ENCODE data around the gene SLC13A5. TPM values are rescaled to one million over a fixed set of nuclear protein-coding genes. Genes with fewer than 3 reads are reported as not detected.

Gene SLC13A5
- total RNA-seq, 2 donors from 2014 or later = not detected

DNA sequence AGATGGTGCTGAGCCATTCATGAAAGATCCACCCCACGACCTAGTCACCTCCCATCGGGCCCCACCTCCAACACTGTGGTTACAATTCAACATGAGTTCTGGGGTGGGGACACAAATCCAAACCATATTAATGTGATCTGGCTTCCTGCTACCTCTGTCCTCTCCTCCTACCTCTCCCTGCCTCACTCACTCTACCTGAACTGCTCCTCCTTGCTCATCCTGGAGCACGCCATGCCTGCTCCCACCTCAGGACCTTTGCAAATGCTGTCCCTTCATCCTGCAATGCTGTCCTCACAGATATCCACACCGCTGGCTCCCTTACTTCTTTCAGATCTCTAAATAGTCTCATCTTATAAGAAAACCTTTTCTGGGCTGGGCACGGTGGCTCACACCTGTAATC, 10.8 kb upstream of the SLC13A5 start:
- no peaks in the 10 kb centered on the region for H3K9me3 ChIP-seq (ENCODE audit: control insufficient read depth, low read length, poor library complexity, severe bottlenecking)
- DNase-seq (no peak), ATAC-seq (no peak)
- Mint-ChIP-seq H3K27me3 (peaks cover 77% of the 10 kb centered on the region), H3K4me3 (no peak overlapping the region), H3K4me1 (peaks cover 3% of the 10 kb centered on the region), H3K36me3 (ENCODE audit: low read depth) (peaks cover 13% of the 10 kb centered on the region), H3K27ac (no peak overlapping the region)

DNA sequence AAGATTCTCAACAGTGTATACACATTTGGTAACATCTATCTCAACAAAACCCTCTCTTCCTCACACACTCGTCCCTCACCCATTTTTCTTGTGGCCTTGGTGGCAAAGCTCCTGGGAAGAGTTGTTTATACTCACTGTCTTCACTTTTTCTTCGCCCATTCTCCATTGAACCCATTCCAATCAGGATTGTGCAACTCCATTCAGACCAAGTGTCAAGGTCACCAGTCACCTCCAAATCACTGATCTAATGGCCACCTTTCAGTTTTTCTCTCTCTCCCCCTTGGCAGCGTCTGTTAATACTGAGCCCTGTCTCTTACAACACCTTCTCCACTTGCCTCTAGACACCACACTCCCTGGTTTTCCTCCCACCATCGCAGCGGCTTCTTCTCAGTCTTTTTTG, 8.6 kb upstream of the SLC13A5 start:
- ATAC-seq (no peak), DNase-seq (no peak)
- peaks cover 3% of the 10 kb centered on the region for H3K4me1 Mint-ChIP-seq
- H3K36me3 Mint-ChIP-seq (ENCODE audit: low read depth) = peaks cover 11% of the 10 kb centered on the region
- H3K9me3 ChIP-seq (ENCODE audit: control insufficient read depth, low read length, poor library complexity, severe bottlenecking) = no peaks in the 10 kb centered on the region
- H3K27ac Mint-ChIP-seq = no peak overlapping the region
- no peak overlapping the region for H3K4me3 Mint-ChIP-seq
- H3K27me3 Mint-ChIP-seq = peaks cover 77% of the 10 kb centered on the region

GRCh38 chr17:6716736-6717135, 3.6 kb upstream of the SLC13A5 start:
- no peak overlapping the region for H3K4me3 Mint-ChIP-seq

GRCh38 chr17:6714315-6714874, 1.2 kb upstream of the SLC13A5 start:
- H3K27ac Mint-ChIP-seq = no peak overlapping the region
- ATAC-seq = no peak
- peaks cover 4% of the 10 kb centered on the region for H3K36me3 Mint-ChIP-seq (ENCODE audit: low read depth)
- no peak for DNase-seq
- H3K27me3 Mint-ChIP-seq = peaks cover 76% of the 10 kb centered on the region
- peaks cover 16% of the 10 kb centered on the region for H3K4me1 Mint-ChIP-seq
- H3K4me3 Mint-ChIP-seq = peak overlapping the region; percentile 76
- H3K9me3 ChIP-seq (ENCODE audit: control insufficient read depth, low read length, poor library complexity, severe bottlenecking) = no peaks in the 10 kb centered on the region

More at GRCh38 chr17:6716736-6717135, 3.6 kb upstream of the SLC13A5 start:
- H3K9me3 ChIP-seq (ENCODE audit: control insufficient read depth, low read length, poor library complexity, severe bottlenecking) = no peaks in the 10 kb centered on the region
- no peak for DNase-seq
- ATAC-seq = no peak
- H3K27ac Mint-ChIP-seq = no peak overlapping the region
- H3K36me3 Mint-ChIP-seq (ENCODE audit: low read depth) = peaks cover 5% of the 10 kb centered on the region
- peaks cover 79% of the 10 kb centered on the region for H3K27me3 Mint-ChIP-seq
- H3K4me1 Mint-ChIP-seq = peaks cover 13% of the 10 kb centered on the region

DNA sequence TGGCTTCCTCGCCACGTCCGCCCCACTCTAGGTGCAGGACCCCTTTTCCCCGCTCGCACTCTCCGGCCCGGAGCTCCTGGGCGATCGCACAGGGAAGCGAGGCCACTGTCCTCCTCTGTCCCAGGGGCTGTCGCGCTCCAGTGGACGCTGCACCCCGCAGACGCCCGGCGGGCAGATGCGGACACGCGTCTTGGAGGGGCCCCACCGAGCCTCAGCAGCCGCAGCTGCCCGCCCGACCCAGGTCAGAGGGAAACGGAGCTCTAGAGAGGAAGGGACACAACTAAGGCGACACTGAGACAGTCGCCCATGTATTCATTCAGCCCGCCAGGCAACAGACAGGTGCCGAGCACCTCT, 726 bp upstream of the SLC13A5 start:
- Mint-ChIP-seq H3K4me3 (peak overlapping the region; percentile 55), H3K4me1 (peaks cover 16% of the 10 kb centered on the region), H3K27me3 (peaks cover 77% of the 10 kb centered on the region), H3K27ac (no peak overlapping the region), H3K36me3 (ENCODE audit: low read depth) (peaks cover 4% of the 10 kb centered on the region)
- no peak for DNase-seq
- H3K9me3 ChIP-seq (ENCODE audit: control insufficient read depth, low read length, poor library complexity, severe bottlenecking) = no peaks in the 10 kb centered on the region
- no peak for ATAC-seq

GRCh38 chr17:6712854-6713129, 377 bp downstream of the SLC13A5 start:
- DNase-seq = no peak

GRCh38 chr17:6712058-6712853, 913 bp downstream of the SLC13A5 start:
- peaks cover 84% of the 10 kb centered on the region for H3K27me3 Mint-ChIP-seq
- DNase-seq = no peak
- no peak for ATAC-seq
- H3K27ac Mint-ChIP-seq = no peak overlapping the region
- H3K36me3 Mint-ChIP-seq (ENCODE audit: low read depth) = peaks cover 4% of the 10 kb centered on the region
- H3K9me3 ChIP-seq (ENCODE audit: control insufficient read depth, low read length, poor library complexity, severe bottlenecking) = no peaks in the 10 kb centered on the region
- H3K4me3 Mint-ChIP-seq = peak overlapping the region; percentile 67
- H3K4me1 Mint-ChIP-seq = peaks cover 16% of the 10 kb centered on the region

More at GRCh38 chr17:6712854-6713129, 377 bp downstream of the SLC13A5 start:
- Mint-ChIP-seq H3K4me3 (peak overlapping the region; percentile 68), H3K27ac (no peak overlapping the region), H3K36me3 (ENCODE audit: low read depth) (peaks cover 4% of the 10 kb centered on the region), H3K4me1 (peaks cover 16% of the 10 kb centered on the region), H3K27me3 (peaks cover 83% of the 10 kb centered on the region)
- no peak for ATAC-seq
- no peaks in the 10 kb centered on the region for H3K9me3 ChIP-seq (ENCODE audit: control insufficient read depth, low read length, poor library complexity, severe bottlenecking)

- H3K27ac Mint-ChIP-seq = no peak overlapping the region
- peaks cover 16% of the 10 kb centered on the region for H3K4me1 Mint-ChIP-seq
- peak overlapping the region; percentile 41 for H3K4me3 Mint-ChIP-seq
- ATAC-seq (no peak), DNase-seq (no peak)
- H3K9me3 ChIP-seq (ENCODE audit: control insufficient read depth, low read length, poor library complexity, severe bottlenecking) = no peaks in the 10 kb centered on the region
- H3K27me3 Mint-ChIP-seq = peaks cover 88% of the 10 kb centered on the region
- peaks cover 4% of the 10 kb centered on the region for H3K36me3 Mint-ChIP-seq (ENCODE audit: low read depth)
These were observed 1.5 kb downstream of the SLC13A5 start for GRCh38 chr17:6711681-6712057.

GRCh38 chr17:6711081-6711674, 2.0 kb downstream of the SLC13A5 start:
- Mint-ChIP-seq H3K4me3 (peak overlapping the region; percentile 41), H3K36me3 (ENCODE audit: low read depth) (peaks cover 4% of the 10 kb centered on the region), H3K4me1 (peaks cover 16% of the 10 kb centered on the region), H3K27me3 (peaks cover 88% of the 10 kb centered on the region), H3K27ac (no peak overlapping the region)
- H3K9me3 ChIP-seq (ENCODE audit: control insufficient read depth, low read length, poor library complexity, severe bottlenecking) = no peaks in the 10 kb centered on the region
- ATAC-seq (no peak), DNase-seq (no peak)

- H3K36me3 Mint-ChIP-seq (ENCODE audit: low read depth) = peaks cover 4% of the 10 kb centered on the region
- H3K4me3 Mint-ChIP-seq = no peak overlapping the region
- DNase-seq = no peak
- peaks cover 16% of the 10 kb centered on the region for H3K4me1 Mint-ChIP-seq
- H3K27ac Mint-ChIP-seq = no peak overlapping the region
- H3K9me3 ChIP-seq (ENCODE audit: control insufficient read depth, low read length, poor library complexity, severe bottlenecking) = no peaks in the 10 kb centered on the region
- peaks cover 81% of the 10 kb centered on the region for H3K27me3 Mint-ChIP-seq
- no peak for ATAC-seq
These were observed 2.9 kb downstream of the SLC13A5 start for GRCh38 chr17:6710317-6710716.

DNA sequence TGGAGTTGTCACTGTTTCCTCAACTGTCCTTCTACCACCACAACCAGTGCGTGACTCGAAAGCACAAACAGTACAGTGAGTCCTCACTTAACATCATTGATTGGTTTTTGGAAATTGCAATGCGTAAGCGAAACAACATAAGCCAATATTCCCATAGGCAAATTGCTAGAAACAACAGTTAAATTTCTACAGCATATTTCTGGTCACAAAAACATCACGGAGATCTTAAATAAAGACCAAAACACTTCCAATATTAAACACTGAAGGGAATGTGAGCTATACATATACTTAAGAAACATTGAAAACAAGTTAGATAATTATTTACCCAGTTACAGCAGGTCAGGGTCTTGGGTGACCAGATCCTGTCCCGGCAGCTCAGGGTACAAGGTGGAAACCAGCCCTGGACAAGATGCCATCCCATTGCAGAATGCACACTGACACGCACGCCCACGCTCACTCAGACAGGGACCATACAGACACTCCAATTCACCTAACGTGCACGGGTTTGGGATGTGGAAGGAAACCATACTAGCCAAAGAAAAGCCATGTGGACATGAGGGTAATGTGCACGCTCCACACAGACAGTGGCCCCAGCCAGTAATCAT, 4.7 kb downstream of the SLC13A5 start:
- no peak for ATAC-seq
- peaks cover 84% of the 10 kb centered on the region for H3K27me3 Mint-ChIP-seq
- no peak overlapping the region for H3K4me3 Mint-ChIP-seq
- no peaks in the 10 kb centered on the region for H3K36me3 Mint-ChIP-seq (ENCODE audit: low read depth)
- DNase-seq = no peak
- peaks cover 11% of the 10 kb centered on the region for H3K4me1 Mint-ChIP-seq
- no peaks in the 10 kb centered on the region for H3K9me3 ChIP-seq (ENCODE audit: control insufficient read depth, low read length, poor library complexity, severe bottlenecking)
- no peak overlapping the region for H3K27ac Mint-ChIP-seq

- ATAC-seq = no peak
- Mint-ChIP-seq H3K4me3 (no peak overlapping the region), H3K36me3 (ENCODE audit: low read depth) (no peaks in the 10 kb centered on the region), H3K27ac (peak overlapping the region; percentile 34), H3K4me1 (peaks cover 3% of the 10 kb centered on the region), H3K27me3 (peaks cover 79% of the 10 kb centered on the region)
- no peaks in the 10 kb centered on the region for H3K9me3 ChIP-seq (ENCODE audit: control insufficient read depth, low read length, poor library complexity, severe bottlenecking)
- no peak for DNase-seq
These were observed 6.2 kb downstream of the SLC13A5 start for GRCh38 chr17:6706996-6707395.

DNA sequence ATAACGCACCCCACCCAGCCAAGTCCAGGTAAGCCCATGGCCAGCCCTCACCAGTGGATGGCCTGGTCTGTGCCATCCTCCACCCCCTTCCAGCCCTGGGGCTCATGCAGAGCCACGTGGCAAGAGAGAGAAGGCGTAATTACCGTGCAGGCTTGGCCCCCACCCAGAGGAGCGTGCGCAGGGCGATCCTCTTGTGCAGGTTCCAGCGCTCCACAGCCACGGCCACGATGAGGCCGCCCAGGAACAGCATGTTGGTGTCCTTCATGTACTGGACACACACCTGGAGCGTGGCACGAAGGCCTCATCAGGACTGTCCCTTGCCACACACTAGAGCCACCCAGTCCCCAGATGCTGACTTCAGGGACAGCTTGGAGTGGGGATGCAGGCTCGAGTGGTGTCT, 6.7 kb downstream of the SLC13A5 start:
- Mint-ChIP-seq H3K27ac (peak overlapping the region; percentile 34), H3K36me3 (ENCODE audit: low read depth) (no peaks in the 10 kb centered on the region), H3K27me3 (peaks cover 74% of the 10 kb centered on the region), H3K4me1 (peaks cover 3% of the 10 kb centered on the region), H3K4me3 (no peak overlapping the region)
- H3K9me3 ChIP-seq (ENCODE audit: control insufficient read depth, low read length, poor library complexity, severe bottlenecking) = no peaks in the 10 kb centered on the region
- ATAC-seq = no peak
- DNase-seq = no peak
